OCI-LY7 (cell line): ENCODE results near the gene RCAN3.

Experiments
- CTCF ChIP-seq: fragments of 200-600 bp; sonication (generic); conservative IDR thresholded peaks from 2 replicates; pipeline ENCODE4 v1.5.1; 2014; ENCODE audit warnings: mild to moderate bottlenecking, antibody characterized with exemption, low read length, moderate library complexity, mixed read lengths
- EZH2phosphoT487 ChIP-seq: fragments of 200-600 bp; sonication (generic); IDR thresholded peaks from 2 replicates; pipeline ENCODE4 v1.6.1; 2018; ENCODE audit warnings: low read depth, borderline replicate concordance, mild to moderate bottlenecking, mixed run types, antibody characterized with exemption, low read length, moderate library complexity, mixed read lengths

GRCh38 chr1:24465638-24466037 lies 37.0 kb upstream of the RCAN3 start:
- TF ChIP-seq CTCF (no peak), EZH2phosphoT487 (no peak)
